IPS-18a (cell line): ENCODE measurements around the gene NAA80.
A peak's percentile ranks its signal among the peaks of the same experiment; 100 is the strongest.

Source experiments
- H3K27ac ChIP-seq: one replicate; pipeline ENCODE4 v1.5.1; 2013; ENCODE audit warnings: low read length
- H3K27me3 ChIP-seq: one replicate; pipeline ENCODE4 v1.6.1; 2013; ENCODE audit warnings: mild to moderate bottlenecking, low read length; ENCODE audit not compliant: control insufficient read depth, insufficient read depth
- H3K36me3 ChIP-seq: one replicate; pipeline ENCODE4 v1.6.1; 2013; ENCODE audit warnings: low read depth, low read length; ENCODE audit not compliant: control insufficient read depth
- H3K4me1 ChIP-seq: one replicate; pipeline ENCODE4 v1.6.1; 2013; ENCODE audit warnings: low read depth, low read length; ENCODE audit not compliant: control insufficient read depth
- H3K4me3 ChIP-seq: one replicate; pipeline ENCODE4 v1.5.1; 2013; ENCODE audit warnings: low read length
- H3K9ac ChIP-seq: one replicate; pipeline ENCODE4 v1.6.1; 2013; ENCODE audit warnings: mild to moderate bottlenecking, low read length, moderate library complexity
- H3K9me3 ChIP-seq: one replicate; pipeline ENCODE4 v1.6.1; 2013; ENCODE audit warnings: low read depth, low read length; ENCODE audit not compliant: control insufficient read depth

NAA80 gene

DNA sequence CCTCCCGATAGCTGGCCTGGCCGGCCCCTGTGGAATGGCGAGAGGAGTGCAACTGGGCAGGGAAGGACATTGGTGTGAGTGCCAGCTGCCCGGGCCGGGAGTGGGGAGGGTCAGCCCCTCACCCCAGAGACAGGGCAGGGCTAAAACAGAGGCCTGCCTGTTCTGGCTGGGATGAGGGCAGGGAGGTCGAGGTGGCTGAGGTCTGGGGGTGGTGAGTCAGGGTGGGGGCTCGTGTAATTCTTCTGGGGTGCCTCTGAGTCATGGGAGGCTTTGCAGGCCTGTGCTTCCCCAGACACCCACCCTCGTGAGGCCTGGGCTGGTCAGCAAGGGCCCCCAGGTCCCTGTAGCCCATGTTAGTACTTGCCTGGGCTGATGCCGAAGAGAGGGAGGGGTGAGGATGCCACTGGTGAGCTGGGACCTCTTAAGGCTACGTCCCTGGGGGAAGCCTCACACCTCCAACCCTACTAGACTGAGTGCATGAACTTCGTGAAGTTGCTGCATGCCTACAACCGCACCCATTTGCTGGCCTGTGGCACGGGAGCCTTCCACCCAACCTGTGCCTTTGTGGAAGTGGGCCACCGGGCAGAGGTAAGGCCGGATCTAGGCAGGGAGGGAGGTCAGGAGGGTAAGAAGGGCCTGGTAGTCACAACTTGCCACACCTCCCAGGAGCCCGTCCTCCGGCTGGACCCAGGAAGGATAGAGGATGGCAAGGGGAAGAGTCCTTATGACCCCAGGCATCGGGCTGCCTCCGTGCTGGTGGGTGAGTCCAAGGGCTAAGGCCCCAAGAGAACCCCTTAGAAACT lies 28.6 kb downstream of the NAA80 start:
- Histone ChIP-seq H3K27ac (no peak overlapping the region), H3K9me3 (no peaks in the 10 kb centered on the region), H3K27me3 (peaks cover 28% of the 10 kb centered on the region), H3K36me3 (no peaks in the 10 kb centered on the region), H3K4me1 (peaks cover 28% of the 10 kb centered on the region), H3K9ac (no peak overlapping the region), H3K4me3 (no peak overlapping the region)

DNA sequence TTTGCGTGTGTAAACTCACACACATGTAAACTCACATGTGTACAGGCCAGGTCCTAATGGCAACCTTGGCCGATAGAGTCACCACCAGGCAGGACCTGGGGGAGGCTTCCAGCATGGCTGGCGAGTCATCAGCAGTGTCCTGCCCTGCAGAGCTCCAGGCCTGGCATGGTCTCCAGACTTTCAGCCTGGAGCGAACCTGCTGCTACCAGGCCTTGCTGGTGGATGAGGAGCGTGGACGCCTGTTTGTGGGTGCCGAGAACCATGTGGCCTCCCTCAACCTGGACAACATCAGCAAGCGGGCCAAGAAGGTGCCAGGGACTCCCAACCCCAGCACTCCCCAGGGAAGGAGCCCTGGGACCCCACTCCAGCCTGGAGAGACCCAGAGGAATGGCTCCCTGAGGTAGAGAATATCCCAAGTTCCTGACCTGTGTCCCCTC lies 29.2 kb downstream of the NAA80 start:
- Histone ChIP-seq H3K36me3 (no peaks in the 10 kb centered on the region), H3K9ac (no peak overlapping the region), H3K27ac (no peak overlapping the region)

DNA sequence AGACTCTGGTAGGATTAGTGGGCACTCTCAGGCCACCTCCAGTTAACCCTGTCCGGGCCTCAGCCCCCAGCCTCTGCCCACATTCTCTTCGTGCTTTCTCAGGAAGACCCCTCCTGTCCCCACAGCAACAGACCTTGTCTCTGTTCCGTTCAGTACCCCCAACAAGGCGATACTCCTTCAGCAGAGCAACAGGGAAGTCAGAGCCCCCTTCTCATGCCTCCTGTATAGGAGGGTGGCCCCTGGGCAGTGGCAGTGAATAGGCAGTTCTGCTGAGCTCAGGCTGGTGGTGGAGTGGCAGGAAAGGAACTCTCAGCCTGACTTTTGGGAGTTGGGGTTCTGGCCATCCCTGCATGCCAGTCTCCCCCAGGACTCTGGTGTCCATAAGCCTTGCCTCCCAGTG lies 29.7 kb downstream of the NAA80 start:
- Histone ChIP-seq H3K27ac (no peak overlapping the region), H3K9ac (no peak overlapping the region), H3K4me1 (peaks cover 28% of the 10 kb centered on the region), H3K27me3 (peaks cover 17% of the 10 kb centered on the region), H3K36me3 (no peaks in the 10 kb centered on the region), H3K4me3 (no peak overlapping the region), H3K9me3 (no peaks in the 10 kb centered on the region)

More for the DNA sequence above, 29.2 kb downstream of the NAA80 start:
- Histone ChIP-seq H3K4me1 (peaks cover 31% of the 10 kb centered on the region), H3K4me3 (no peak overlapping the region), H3K27me3 (peaks cover 22% of the 10 kb centered on the region), H3K9me3 (no peaks in the 10 kb centered on the region)

DNA sequence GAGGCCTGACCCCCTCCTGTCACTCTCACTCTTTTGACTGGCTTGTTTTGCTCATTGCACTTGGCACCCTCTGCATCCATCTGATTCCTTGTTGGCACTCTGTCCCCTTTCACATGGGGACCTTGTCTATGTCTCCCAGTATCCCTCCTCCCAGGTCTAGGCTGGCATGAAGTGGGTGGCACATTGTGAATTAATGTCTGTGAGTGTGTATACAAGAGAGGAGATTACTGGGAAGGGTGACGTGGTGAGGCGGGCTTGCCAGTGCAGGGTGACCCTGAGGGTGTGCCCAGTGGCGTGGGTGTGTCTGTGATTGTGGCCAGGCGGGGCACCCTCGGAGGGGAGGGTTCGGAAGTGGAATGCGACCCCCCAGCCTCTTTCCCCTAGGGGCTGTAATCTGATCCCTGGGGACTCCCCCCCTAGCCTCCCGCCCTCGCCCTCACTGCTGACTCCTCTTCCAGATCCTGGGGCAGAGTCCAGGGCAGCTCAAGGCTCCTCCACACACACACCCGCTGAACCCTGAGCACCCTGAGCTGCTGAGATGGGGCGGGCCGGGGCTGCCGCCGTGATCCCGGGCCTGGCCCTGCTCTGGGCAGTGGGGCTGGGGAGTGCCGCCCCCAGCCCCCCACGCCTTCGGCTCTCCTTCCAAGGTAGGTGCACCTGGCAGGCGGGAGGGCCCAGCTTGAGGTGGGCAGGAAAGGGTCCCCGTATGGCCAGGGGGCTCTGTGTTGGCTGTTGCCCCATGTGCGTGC lies 30.3 kb downstream of the NAA80 start, which contains the start of gene SEMA3B:
TSS of gene SEMA3B (plus strand) at position 445 of the 749 bp plus-strand sequence. CDS start at position 539, 94 bp downstream.
- Histone ChIP-seq H3K4me3 (no peak within 1 kb of the TSS), H3K27ac (no peak within 1 kb of the TSS), H3K4me1 (peaks cover 33% of the 10 kb centered on the region), H3K27me3 (peaks cover 11% of the 10 kb centered on the region), H3K9ac (no peak within 1 kb of the TSS), H3K9me3 (no peaks in the 10 kb centered on the region), H3K36me3 (no peaks in the 10 kb centered on the region)

DNA sequence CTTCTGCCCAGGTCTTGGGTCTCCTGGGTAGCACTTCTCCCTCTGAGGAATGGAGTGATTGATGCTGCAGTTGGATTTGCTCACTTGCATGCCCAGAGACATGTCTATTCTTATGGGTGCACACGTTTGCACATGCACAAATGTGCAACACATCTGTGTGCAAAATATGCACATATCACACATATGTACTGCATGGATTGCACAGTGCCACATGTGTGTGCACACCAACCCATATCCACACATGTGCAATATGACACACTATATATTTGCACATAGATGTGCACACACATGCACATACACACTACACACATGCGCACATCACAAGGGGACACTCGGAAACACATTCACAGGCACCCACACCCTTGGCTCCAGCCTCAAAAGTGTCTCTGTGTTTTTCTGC lies 30.9 kb downstream of the NAA80 start:
- no peak overlapping the region for H3K9ac ChIP-seq
- H3K36me3 ChIP-seq, result no peaks in the 10 kb centered on the region
- H3K27ac ChIP-seq, result no peak overlapping the region
- H3K4me3 ChIP-seq, result no peak overlapping the region
- no peaks in the 10 kb centered on the region for H3K9me3 ChIP-seq
- H3K27me3 ChIP-seq, result peaks cover 5% of the 10 kb centered on the region
- peaks cover 33% of the 10 kb centered on the region for H3K4me1 ChIP-seq

DNA sequence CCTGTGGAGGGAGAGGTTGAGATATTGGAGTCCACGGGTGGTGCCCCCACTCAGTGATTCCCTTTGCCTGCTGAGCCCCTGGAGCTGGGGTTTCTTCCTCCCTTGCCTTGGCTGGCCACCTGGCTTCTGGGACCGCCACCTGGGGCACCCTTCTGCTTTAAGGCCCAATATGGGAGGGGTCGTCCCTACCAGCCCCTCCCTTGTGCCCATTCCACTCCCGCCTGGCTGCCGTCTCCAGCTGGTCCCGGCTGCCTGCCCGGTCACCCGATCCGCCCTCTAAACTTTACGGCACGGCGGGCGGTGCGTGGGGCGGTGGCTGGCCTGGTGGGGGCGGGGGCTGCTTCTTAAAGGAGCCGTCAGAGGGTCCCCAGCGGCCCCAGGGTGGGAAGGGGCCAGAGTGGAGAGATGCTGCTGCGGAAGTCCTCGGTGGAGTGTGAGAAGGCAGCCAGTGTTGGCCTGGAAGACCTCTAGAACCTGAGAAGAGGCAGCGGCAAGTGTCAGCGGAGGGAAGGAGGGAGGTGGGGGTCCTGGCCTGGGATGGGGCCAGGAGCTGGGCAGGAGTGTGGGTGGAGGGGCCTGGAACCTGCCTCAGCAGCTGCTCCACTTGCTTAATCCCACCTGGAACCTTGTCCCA lies 31.8 kb downstream of the NAA80 start:
- Histone ChIP-seq H3K4me1 (peaks cover 33% of the 10 kb centered on the region), H3K9ac (no peak overlapping the region), H3K27ac (no peak overlapping the region), H3K27me3 (no peaks in the 10 kb centered on the region), H3K4me3 (no peak overlapping the region), H3K36me3 (no peaks in the 10 kb centered on the region), H3K9me3 (no peaks in the 10 kb centered on the region)

DNA sequence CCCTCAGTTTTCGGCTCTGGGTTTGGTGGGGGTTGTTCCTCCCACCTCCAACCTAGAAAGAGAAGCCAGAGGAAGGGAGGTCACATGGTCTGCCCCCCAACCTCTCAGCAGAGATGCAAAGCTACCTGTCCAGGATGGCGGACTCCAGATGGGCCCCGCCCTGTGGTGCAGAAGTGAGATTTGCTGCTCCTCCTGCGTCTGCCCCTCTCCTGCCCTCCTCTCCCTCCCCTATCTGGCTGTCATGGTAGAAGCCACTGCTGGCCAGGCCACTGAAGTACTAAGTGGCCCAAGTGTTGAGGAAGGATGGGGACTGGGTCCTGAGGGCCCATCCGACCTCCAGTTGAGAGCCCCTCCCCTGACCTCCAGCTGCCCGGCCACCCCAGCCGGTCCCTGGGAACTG lies 32.4 kb downstream of the NAA80 start:
- Histone ChIP-seq H3K4me3 (no peak overlapping the region), H3K4me1 (peaks cover 33% of the 10 kb centered on the region), H3K36me3 (no peaks in the 10 kb centered on the region), H3K9me3 (no peaks in the 10 kb centered on the region), H3K27me3 (no peaks in the 10 kb centered on the region), H3K9ac (no peak overlapping the region), H3K27ac (no peak overlapping the region)

DNA sequence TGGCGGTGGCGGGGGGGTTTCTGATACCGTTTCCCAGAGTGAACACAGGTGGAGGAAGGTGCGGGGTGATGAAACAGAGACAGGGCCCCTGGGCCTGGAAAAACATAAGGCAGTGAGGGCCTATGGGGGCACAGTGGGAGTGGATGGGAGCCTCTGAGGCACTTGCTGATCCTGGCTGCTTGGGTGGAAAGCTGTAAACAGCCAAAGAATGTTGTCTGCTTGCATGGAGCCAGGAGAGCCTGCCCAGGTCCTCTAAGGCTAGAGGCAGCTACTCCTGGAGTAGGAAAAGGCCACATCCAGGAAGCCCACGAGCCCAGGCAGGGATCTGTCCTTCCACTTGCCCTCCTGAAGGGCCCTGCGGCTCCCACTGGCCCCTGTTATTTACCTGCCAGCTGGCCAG lies 33.2 kb downstream of the NAA80 start:
- Histone ChIP-seq H3K4me3 (no peak overlapping the region), H3K4me1 (peaks cover 39% of the 10 kb centered on the region), H3K27ac (no peak overlapping the region), H3K27me3 (no peaks in the 10 kb centered on the region), H3K9ac (no peak overlapping the region), H3K36me3 (no peaks in the 10 kb centered on the region), H3K9me3 (no peaks in the 10 kb centered on the region)

DNA sequence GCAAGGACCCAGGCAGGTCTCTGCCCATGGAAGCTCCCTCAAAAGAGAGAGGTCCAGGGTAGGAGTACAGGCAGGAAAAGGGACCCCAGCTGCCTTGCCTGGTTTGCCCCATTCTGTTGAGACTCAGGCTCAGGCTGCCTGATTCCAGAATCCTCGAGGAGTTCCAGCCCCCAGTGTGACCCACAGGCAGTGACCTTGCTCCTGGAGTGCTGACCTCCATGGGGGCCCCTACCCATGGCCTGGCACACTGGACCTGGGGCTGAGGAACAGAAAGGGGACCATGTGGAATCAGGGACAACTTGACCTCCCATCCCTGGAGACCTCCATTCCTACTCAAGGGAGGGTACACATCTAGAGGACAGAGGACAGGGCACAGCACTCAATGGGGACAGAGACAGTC lies 33.6 kb downstream of the NAA80 start:
- no peak overlapping the region for H3K27ac ChIP-seq
- peaks cover 43% of the 10 kb centered on the region for H3K4me1 ChIP-seq
- H3K36me3 ChIP-seq, result no peaks in the 10 kb centered on the region
- no peaks in the 10 kb centered on the region for H3K27me3 ChIP-seq
- H3K9ac ChIP-seq, result no peak overlapping the region
- no peak overlapping the region for H3K4me3 ChIP-seq
- H3K9me3 ChIP-seq, result no peaks in the 10 kb centered on the region

DNA sequence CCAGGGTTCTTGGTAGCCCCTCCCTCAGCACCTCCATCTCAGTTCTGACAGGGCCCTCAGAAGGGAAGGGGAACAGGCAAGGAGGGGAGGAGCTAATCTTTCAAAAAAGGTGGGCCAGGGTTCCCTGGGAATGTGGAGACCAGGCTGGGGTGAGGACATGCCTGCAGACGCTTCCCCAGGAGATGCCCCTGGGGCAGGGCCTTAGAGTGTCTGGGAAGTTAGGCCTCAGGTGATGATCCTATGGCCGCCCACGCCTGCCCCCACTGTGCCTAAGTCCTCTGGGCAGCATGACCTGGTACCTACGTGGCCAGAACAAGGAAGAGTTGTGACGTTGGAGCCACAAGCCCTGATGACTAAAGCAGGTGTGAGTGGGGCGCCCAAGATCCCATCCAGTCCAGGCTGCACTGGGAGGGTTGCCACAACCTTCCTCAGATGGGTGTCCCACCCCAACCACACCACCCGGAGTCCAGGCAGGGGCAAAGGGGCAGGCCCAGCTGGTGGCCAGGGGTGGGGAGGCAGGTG lies 34.2 kb downstream of the NAA80 start:
- Histone ChIP-seq H3K9me3 (no peaks in the 10 kb centered on the region), H3K4me3 (no peak overlapping the region), H3K27me3 (no peaks in the 10 kb centered on the region), H3K27ac (peak overlapping the region; percentile 21), H3K36me3 (no peaks in the 10 kb centered on the region), H3K4me1 (peaks cover 46% of the 10 kb centered on the region), H3K9ac (no peak overlapping the region)

DNA sequence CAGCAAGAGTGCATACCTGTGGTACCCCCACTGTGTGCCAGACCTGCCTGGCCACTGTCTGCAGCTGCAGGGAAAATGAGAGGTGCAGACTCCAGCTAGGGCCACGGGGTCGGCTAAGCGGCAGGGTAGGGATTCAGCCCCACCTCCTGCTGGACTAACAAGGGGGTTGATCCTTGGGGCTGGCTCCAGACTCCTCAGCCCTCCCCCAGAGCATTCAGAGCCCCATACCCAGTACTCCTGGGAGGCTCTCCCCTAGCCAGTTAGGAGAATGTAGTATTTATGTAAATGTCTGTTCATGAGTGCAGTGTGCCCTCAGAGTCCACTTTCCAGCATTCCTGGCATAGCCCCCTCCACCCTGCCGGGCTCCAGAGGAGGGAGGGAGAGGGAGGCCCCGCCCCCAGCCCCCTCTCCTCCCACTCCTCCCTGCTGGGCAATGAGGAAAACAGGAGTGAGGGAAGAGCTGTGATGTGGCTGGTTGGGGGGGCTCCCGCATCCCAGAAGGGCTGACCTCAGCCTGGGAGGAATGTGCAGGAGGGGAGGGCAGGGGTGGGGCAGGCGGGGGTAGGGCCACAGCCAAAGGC lies 34.7 kb downstream of the NAA80 start:
- Histone ChIP-seq H3K27me3 (no peaks in the 10 kb centered on the region), H3K9me3 (no peaks in the 10 kb centered on the region), H3K4me3 (peak overlapping the region; percentile 26), H3K36me3 (no peaks in the 10 kb centered on the region), H3K27ac (peak overlapping the region; percentile 30), H3K9ac (peak overlapping the region; percentile 11), H3K4me1 (peaks cover 46% of the 10 kb centered on the region)
